A549 (cell line): ENCODE measurements around the gene RMC1. TPM values are rescaled to one million over a fixed set of nuclear protein-coding genes. Genes with fewer than 3 reads are reported as not detected.

Source experiments
- ATAC-seq, 2 experiments: fragments of 200-7000 bp in 1 of 2; fragments of >200 bp in 1 of 2; cut with Nextera tagmentation in 1 of 2; cut with Tn5 transposase in 1 of 2; 3 replicates each; pipeline versions ENCODE4 v1.8.0 to v1.9.1; 2018 to 2020; ENCODE audit warnings: mild to moderate bottlenecking in 1 of 2, moderate library complexity in 1 of 2
- CTCF ChIA-PET: fragments of 300-600 bp; sonication (Branson Sonifier 250); formaldehyde crosslinking; extraction: SDS; loops from one replicate; lab custom pipeline; 2021; ENCODE audit warnings: antibody characterized with exemption, inconsistent platforms; lab: Yijun Ruan, JAX
- POLR2A ChIA-PET: fragments of 350-600 bp; formaldehyde crosslinking; extraction: SDS; loops from one replicate; lab custom pipeline; 2021; ENCODE audit warnings: antibody characterized with exemption, inconsistent platforms; lab: Yijun Ruan, JAX
- DNase-seq, 2 experiments: peaks; one replicate each; pipeline versions ENCODE4 v3.0.0 to v3.0.0-alpha.2; 2011 to 2016; ENCODE audit warnings: low read depth in 1 of 2, low spot score in 1 of 2
- FAIRE-seq: peaks from 2 replicates; lab custom pipeline; 2011; peaks lifted over from hg19 to GRCh38; lab: Jason Lieb, UNC
- H3K27ac ChIP-seq, 2 experiments: fragments of >200 bp; sonication (Bioruptor Twin); formaldehyde crosslinking; 3 replicates each; pipeline ENCODE4 v1.5.1; 2016 to 2017
- H3K4me1 ChIP-seq: fragments of >200 bp; sonication (Bioruptor Twin); formaldehyde crosslinking; 3 replicates; pipeline ENCODE4 v1.6.1; 2016
- H3K4me2 ChIP-seq: fragments of >200 bp; sonication (Bioruptor Twin); formaldehyde crosslinking; 3 replicates; pipeline ENCODE4 v1.6.1; 2016
- H3K4me3 ChIP-seq: fragments of >200 bp; sonication (Bioruptor Twin); formaldehyde crosslinking; 3 replicates; pipeline ENCODE4 v1.5.1; 2016
- H3K9me3 ChIP-seq: fragments of >200 bp; sonication (Bioruptor Twin); formaldehyde crosslinking; 3 replicates; pipeline ENCODE4 v1.6.1; 2016
- ATOH8 ChIP-seq: fragments of 250-450 bp; sonication (Bioruptor Pico); IDR thresholded peaks from 2 replicates; pipeline ENCODE4 v1.5.0; 2020; ENCODE audit warnings: low read depth, mild to moderate bottlenecking, moderate library complexity
- BCL3 ChIP-seq: fragments of >200 bp; sonication (Bioruptor Twin); formaldehyde crosslinking; IDR thresholded peaks from 3 replicates; pipeline ENCODE4 v1.6.1; 2016
- CBX2 ChIP-seq: fragments of 200-600 bp; sonication (generic); IDR thresholded peaks from 2 replicates; pipeline ENCODE4 v1.6.1; 2016; ENCODE audit warnings: low read depth, mild to moderate bottlenecking, borderline replicate concordance
- CBX8 ChIP-seq: fragments of 200-600 bp; sonication (generic); IDR thresholded peaks from 2 replicates; pipeline ENCODE4 v1.6.1; 2016
- CHD4 ChIP-seq: fragments of 200-600 bp; sonication (generic); IDR thresholded peaks from 2 replicates; pipeline ENCODE4 v1.6.1; 2016; ENCODE audit warnings: antibody characterized with exemption, mild to moderate bottlenecking, borderline replicate concordance
- EHF ChIP-seq: fragments of 250-450 bp; sonication (Bioruptor Pico); IDR thresholded peaks from 2 replicates; pipeline ENCODE4 v1.5.0; 2020; ENCODE audit warnings: mild to moderate bottlenecking
- EHMT2 ChIP-seq: fragments of 200-600 bp; sonication (generic); IDR thresholded peaks from 2 replicates; pipeline ENCODE4 v1.6.1; 2016; ENCODE audit warnings: antibody characterized with exemption, low read depth, mild to moderate bottlenecking, moderate library complexity
- EP300 ChIP-seq, 2 experiments: fragments of >200 bp; sonication (Bioruptor Twin); formaldehyde crosslinking; IDR thresholded peaks; 2 replicates in 1 of 2; 3 replicates in 1 of 2; pipeline ENCODE4 v1.6.1; 2016 to 2017
- ESRRA ChIP-seq: fragments of 150-350 bp; IDR thresholded peaks from 2 replicates; pipeline ENCODE4 v1.6.1; 2014; ENCODE audit warnings: mild to moderate bottlenecking, low read length, borderline replicate concordance
- FOSB ChIP-seq: fragments of 250-450 bp; sonication (Bioruptor Pico); IDR thresholded peaks from 2 replicates; pipeline ENCODE4 v1.5.0; 2020; ENCODE audit warnings: mild to moderate bottlenecking, moderate library complexity
- HES2 ChIP-seq: fragments of >200 bp; sonication (Bioruptor Twin); formaldehyde crosslinking; IDR thresholded peaks from 2 replicates; pipeline ENCODE4 v1.6.1; 2016
- HOXB13 ChIP-seq: fragments of 250-450 bp; sonication (Bioruptor Pico); IDR thresholded peaks from 2 replicates; pipeline ENCODE4 v1.5.0; 2020; ENCODE audit warnings: low read depth, mild to moderate bottlenecking, moderate library complexity
- MAFK ChIP-seq: fragments of 450-650 bp; IDR thresholded peaks from 2 replicates; pipeline ENCODE4 v1.6.1; 2014; ENCODE audit not compliant: partially characterized antibody
- NR3C1 ChIP-seq: fragments of >200 bp; sonication (Bioruptor Twin); formaldehyde crosslinking; IDR thresholded peaks from 3 replicates; pipeline ENCODE4 v1.6.1; 2017
- PBX3 ChIP-seq: IDR thresholded peaks from 2 replicates; pipeline ENCODE4 v1.6.1; 2012
- PHF8 ChIP-seq: fragments of 200-600 bp; sonication (generic); IDR thresholded peaks from 2 replicates; pipeline ENCODE4 v1.6.1; 2016; ENCODE audit warnings: low read depth, mild to moderate bottlenecking, antibody characterized with exemption, moderate library complexity, borderline replicate concordance
- POLR2AphosphoS2 ChIP-seq: conservative IDR thresholded peaks from 2 replicates; pipeline ENCODE4 v1.6.1; 2012; ENCODE audit warnings: low read length, improper control_type of control experiment, inconsistent platforms
- RARB ChIP-seq: fragments of 250-450 bp; sonication (Bioruptor Pico); IDR thresholded peaks from 2 replicates; pipeline ENCODE4 v1.8.0; 2021; ENCODE audit warnings: mild to moderate bottlenecking, moderate library complexity
- REST ChIP-seq: fragments of 200-600 bp; sonication (generic); IDR thresholded peaks from 2 replicates; pipeline ENCODE4 v1.6.1; 2016; ENCODE audit warnings: antibody characterized with exemption, mild to moderate bottlenecking, moderate library complexity
- RFX5 ChIP-seq: fragments of 450-650 bp; IDR thresholded peaks from 2 replicates; pipeline ENCODE4 v1.7.1; 2014; ENCODE audit warnings: antibody characterized with exemption, mild to moderate bottlenecking, moderate library complexity
- RNF2 ChIP-seq: fragments of 200-600 bp; sonication (generic); IDR thresholded peaks from 2 replicates; pipeline ENCODE4 v1.6.1; 2016; ENCODE audit warnings: low read depth, mild to moderate bottlenecking, antibody characterized with exemption, moderate library complexity, borderline replicate concordance
- SREBF2 ChIP-seq: fragments of 450-650 bp; IDR thresholded peaks from 2 replicates; pipeline ENCODE4 v1.6.1; 2014; ENCODE audit warnings: mild to moderate bottlenecking, moderate library complexity
- TFCP2L1 ChIP-seq: fragments of 250-450 bp; sonication (Bioruptor Pico); IDR thresholded peaks from 2 replicates; pipeline ENCODE4 v1.5.0; 2021; ENCODE audit warnings: mild to moderate bottlenecking
- ZFP36 ChIP-seq: fragments of 450-650 bp; IDR thresholded peaks from 2 replicates; pipeline ENCODE4 v1.6.1; 2014; ENCODE audit warnings: borderline replicate concordance; ENCODE audit not compliant: partially characterized antibody
- ZNF302 ChIP-seq: fragments of 250-450 bp; sonication (Bioruptor Pico); IDR thresholded peaks from 2 replicates; pipeline ENCODE4 v1.9.0; 2021; ENCODE audit warnings: inconsistent platforms, mild to moderate bottlenecking, moderate library complexity
- ZSCAN20 ChIP-seq: fragments of 250-450 bp; sonication (Bioruptor Pico); IDR thresholded peaks from 2 replicates; pipeline ENCODE4 v1.8.0; 2022; ENCODE audit warnings: mild to moderate bottlenecking, moderate library complexity
- WGBS: methylation state at CpG from one replicate; pipeline ENCODE4 v1.1.6; 2017; ENCODE audit errors: missing lambda C conversion rate; 5-methylcytosine and 5-hydroxymethylcytosine counted together
- polyA plus RNA-seq, 4 experiments: library from polyadenylated mRNA; depleted of rRNA in 3 of 4; stranded (reverse); fragments of >200 nt; fragmentation: RNase III in 1 of 4; extraction: RNeasy Plus Mini Kit Qiagen cat#74134 plus additional on column Dnase treatment in 1 of 4; gene quantifications; 2 replicates in 3 of 4; 3 replicates in 1 of 4; pipeline ENCODE4 v1.2.3, GENCODE V29; 2011 to 2017

The RMC1 gene
- polyA plus RNA-seq, 2 of the 4 experiments (the other 2 are of a cell fraction): 15.7 to 17.5 TPM

GRCh38 chr18:23532848-23533247 is 29.5 kb downstream of the RMC1 start (continued):
- TF ChIP-seq REST (no peak), NR3C1 (no peak), PHF8 (no peak), POLR2AphosphoS2 (no peak), MAFK (no peak), HES2 (no peak), CBX2 (no peak)

- no peak for FAIRE-seq
- 98% methylated on average over 16 of the region's 16 CpGs for WGBS
- no peak overlapping the region for H3K27ac ChIP-seq
- peaks cover 14% of the 10 kb centered on the region for H3K4me1 ChIP-seq
- ChIA-PET POLR2A (no interaction called here), CTCF (no interaction called here)
- no peak overlapping the region for H3K4me3 ChIP-seq
- no peak overlapping the region for H3K4me2 ChIP-seq
- DNase-seq: no peak
- no peak for ATAC-seq
- TF ChIP-seq RARB (CRISPR knock-in tag) (no peak), FOSB (CRISPR knock-in tag) (no peak), RFX5 (no peak), ZFP36 (no peak), CBX8 (no peak), HOXB13 (CRISPR knock-in tag) (no peak), NR3C1 (no peak), TFCP2L1 (CRISPR knock-in tag) (no peak), EHF (no peak), EHMT2 (no peak), PBX3 (no peak), CHD4 (no peak), SREBF2 (no peak), EP300 (IDR thresholded peaks at IDR 0.05) (no peak), ZSCAN20 (CRISPR knock-in tag) (no peak), HES2 (no peak)
- no peaks in the 10 kb centered on the region for H3K9me3 ChIP-seq
Measured at GRCh38 chr18:23534276-23534675, 31.0 kb downstream of the RMC1 start.

- Histone ChIP-seq H3K4me1 (no peaks in the 10 kb centered on the region), H3K4me2 (no peak overlapping the region), H3K4me3 (no peak overlapping the region), H3K27ac (no peak overlapping the region), H3K9me3 (no peaks in the 10 kb centered on the region)
- WGBS: 100% methylated on average over 4 of the region's 5 CpGs
- ChIA-PET CTCF (interaction anchor here (0.6 to 1.0 kb wide), 2 partner anchors 20 to 61 kb away, joined by 3 to 4 read pairs; no protein-coding TSS in a partner anchor), POLR2A (no interaction called here)
- no peak for FAIRE-seq
- ATAC-seq: no peak
- no peak for DNase-seq
- TF ChIP-seq ZSCAN20 (CRISPR knock-in tag): no peak
- no peak for TF ChIP-seq CHD4
- TF ChIP-seq NR3C1: no peak
- no peak for TF ChIP-seq PHF8
- no peak for TF ChIP-seq ATOH8 (CRISPR knock-in tag)
- no peak for TF ChIP-seq ESRRA
- TF ChIP-seq EHMT2: no peak
- no peak for TF ChIP-seq RARB (CRISPR knock-in tag)
- TF ChIP-seq RNF2: no peak
- TF ChIP-seq ZNF302 (CRISPR knock-in tag): no peak
- no peak for TF ChIP-seq BCL3
- TF ChIP-seq PBX3: no peak
Measured at GRCh38 chr18:23536204-23536603, 32.9 kb downstream of the RMC1 start.
